Hippocampal formation (tissue), 2 donors: Measurements from ENCODE around the gene SUCLA2.
"Not testable (repeated sequence)": the region's sequence is repeated elsewhere in the genome, so short reads cannot be mapped to it uniquely, and the experiment has no call there.

Experiments used
- DNase-seq, 2 donors: peaks; one replicate each; lab custom pipeline; 2025; lab: John Stamatoyannopoulos, UW

Gene SUCLA2

GRCh38 chr13:48001114-48001881, at the start of gene SUCLA2:
Gene SUCLA2, minus strand, starts transcription at chr13:48001273. Its CDS starts 4 bp downstream, at chr13:48001269.
- DNase-seq = peak; percentile 86

DNA sequence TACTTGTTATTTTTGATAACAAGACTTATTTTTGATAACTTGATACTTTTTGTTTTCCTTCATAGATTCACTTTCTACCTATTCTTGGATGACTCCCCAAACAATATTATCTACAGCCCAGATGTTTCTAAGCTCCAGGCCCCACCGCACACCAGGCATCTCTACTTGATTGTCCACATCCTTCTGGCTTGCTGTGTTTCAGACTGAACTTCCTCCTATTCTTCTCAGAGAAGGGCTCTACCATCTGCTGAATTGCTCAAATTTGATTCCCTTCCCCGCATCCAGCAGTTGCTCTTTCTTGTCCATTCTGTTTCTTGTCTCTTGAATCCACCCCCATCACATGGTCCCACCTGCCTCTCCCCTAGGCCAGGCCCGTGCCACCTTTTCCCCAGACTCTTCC, 49.5 kb upstream of the SUCLA2 start:
- no peak for DNase-seq

DNA sequence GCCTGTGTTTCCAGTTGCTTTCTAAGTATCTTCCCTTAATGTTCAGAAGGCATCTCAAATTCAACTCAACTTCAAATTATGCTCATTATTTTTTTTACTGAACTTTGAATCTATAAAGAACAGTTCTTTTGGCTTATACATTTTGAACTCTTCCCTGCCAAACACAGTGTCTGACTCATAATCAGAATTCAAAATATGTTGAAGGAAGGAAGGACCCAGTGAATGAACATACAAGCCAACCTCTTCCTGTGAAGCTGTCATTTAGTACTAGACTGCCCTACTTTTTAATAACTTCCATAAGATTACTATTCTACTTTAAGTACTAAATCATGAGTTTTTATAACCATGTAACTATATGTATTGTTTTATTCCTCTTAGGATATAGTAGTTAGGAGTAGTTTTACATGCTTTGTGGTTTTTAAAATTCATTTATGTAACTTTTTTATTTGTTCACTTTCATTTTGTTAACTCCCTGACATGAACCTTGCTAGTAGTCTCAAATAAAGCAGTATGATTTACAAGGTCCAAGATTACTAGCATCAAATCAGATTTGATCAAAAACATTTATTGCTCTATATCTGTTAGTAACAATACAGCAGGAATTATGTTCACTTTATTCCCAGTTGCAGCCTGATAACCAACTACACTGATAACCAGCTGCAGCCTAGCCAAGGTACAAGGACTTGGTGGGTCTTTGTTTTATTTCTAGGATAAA, 42.9 kb upstream of the SUCLA2 start:
- DNase-seq = no peak

DNA sequence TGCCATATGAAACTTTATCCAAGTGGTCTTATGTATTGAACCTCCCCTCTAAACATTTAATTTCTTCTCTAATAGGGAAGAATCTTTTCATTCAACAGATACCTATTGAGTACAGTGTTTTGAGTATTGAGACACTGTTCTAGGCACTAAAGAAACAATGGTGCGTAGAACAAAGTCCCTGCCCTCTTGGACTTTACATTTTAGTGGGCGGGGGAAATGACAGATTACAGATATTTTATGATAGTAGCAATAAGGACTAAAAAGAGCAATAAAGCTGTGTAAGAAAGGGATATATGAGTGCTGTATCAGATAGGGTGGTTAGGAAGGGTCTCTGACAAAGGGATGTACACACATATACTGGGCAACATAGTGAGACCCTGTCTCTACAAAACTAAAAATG, 41.8 kb upstream of the SUCLA2 start:
- DNase-seq = no peak

GRCh38 chr13:48040896-48041295, 39.8 kb upstream of the SUCLA2 start:
- DNase-seq = no peak

GRCh38 chr13:48040049-48040448, 39.0 kb upstream of the SUCLA2 start:
- DNase-seq = no peak

- no peak for DNase-seq
These were observed 37.7 kb upstream of the SUCLA2 start for GRCh38 chr13:48038761-48039160.

- peak; percentile 87 to 90 for DNase-seq
These were observed 36.5 kb upstream of the SUCLA2 start, which contains the start of gene NUDT15 for GRCh38 chr13:48037346-48038173. Gene NUDT15, plus strand, starts transcription at chr13:48037726. Its CDS starts 21 bp downstream, at chr13:48037747.

- no peak for DNase-seq
These were observed 28.8 kb upstream of the SUCLA2 start for GRCh38 chr13:48029859-48030258.

- no peak for DNase-seq
These were observed 27.0 kb upstream of the SUCLA2 start for GRCh38 chr13:48028066-48028465.

- DNase-seq = no peak
These were observed 18.7 kb upstream of the SUCLA2 start for GRCh38 chr13:48019796-48020195.

DNA sequence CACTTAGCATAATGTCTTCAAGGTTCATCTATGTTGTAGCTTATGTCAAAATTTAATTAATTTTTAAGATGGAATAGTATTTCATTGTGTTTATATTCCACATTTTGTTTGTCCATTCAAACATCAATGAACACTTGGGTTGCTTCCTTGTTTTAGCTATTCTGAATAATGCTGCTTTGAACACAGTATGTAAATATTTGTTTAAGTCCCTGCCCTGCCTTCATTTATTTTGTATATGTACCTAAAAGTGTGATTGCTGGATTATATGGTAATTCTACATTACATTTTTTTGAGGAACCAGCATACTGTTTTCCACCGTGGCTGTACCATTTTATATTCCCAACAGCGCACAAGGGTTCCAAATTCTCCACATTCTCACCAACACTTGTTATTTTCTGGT, 17.6 kb upstream of the SUCLA2 start:
- no peak for DNase-seq

DNA sequence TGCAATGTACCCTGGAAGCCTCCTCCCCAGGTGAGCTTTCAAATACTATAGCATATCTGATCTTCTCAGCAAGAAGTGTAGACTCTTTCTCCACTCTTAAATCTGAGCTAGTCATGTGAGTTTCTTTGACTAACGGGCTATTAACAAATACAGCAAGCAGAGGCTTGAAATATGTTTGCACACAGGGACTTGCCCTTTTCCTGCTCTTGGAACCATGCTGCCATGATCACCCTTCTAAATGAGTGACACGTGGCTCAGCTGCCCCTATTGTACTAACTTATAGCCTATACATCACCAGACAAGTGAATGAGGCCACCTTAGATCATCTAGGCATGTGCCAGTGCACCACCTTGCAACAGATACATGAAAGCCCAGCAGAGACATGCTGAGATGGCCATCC, 13.3 kb upstream of the SUCLA2 start:
- no peak for DNase-seq

- no peak for DNase-seq
These were observed 11.6 kb upstream of the SUCLA2 start for GRCh38 chr13:48012668-48013067.

DNA sequence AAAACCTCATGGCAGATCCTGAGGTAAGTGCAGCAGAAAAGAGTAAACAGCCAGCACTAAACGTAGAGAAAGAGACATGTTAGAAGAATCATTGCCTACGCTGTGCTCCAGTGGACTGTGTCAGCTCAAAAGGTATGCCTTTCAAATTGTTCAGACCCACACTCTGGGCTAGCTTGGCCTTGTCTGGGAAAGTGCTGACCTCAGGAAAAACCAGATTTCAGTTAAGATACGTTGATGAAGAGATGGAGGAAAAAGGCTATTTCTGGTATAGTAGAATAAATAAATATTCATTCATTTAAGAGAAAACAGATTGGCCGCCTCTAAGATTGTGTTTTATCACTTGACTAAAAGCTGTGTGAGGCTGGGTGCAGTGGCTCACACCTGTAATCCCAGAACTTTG, 9.6 kb upstream of the SUCLA2 start:
- no peak for DNase-seq

DNA sequence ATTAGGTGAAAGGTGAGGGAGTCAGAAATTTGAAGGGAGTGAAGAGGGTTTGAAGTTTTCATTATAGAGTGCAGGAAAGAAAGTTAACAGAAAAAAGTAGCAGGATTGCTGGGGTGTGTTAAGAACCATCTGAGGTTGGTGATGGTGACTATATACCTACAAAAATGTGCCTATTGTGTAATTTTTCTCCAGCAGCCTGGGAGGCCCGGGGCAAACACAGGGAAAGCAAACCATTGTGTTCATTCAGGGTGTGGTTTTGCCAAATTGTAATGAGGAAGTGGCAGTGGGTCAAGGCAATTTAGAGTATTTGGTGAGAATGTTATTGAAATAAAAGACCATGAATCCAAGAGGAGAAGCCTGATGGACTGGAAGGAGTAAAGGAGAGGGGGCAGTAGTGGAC, 8.2 kb upstream of the SUCLA2 start:
- no peak for DNase-seq

- no peak for DNase-seq
These were observed 5.3 kb upstream of the SUCLA2 start for GRCh38 chr13:48006396-48006795.

DNA sequence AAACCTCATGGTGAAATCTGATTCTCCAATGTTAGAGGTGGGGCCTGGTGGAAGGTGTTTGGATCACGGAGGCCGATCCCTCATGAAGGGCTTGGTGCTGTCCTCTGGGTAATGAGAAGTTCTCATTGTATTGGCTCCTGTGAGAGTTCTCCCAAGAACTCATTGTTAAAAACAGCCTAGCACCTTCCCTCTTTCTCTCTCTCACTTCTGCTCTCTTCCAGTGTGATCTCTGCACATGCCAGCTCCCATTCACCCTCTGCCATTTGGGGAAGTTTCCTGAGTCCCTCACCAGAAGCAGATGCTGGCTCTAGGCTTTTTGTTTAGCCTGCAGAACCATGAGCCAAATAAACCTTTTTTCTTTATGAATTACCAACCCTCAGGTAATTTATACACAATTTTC, 3.1 kb upstream of the SUCLA2 start:
- no peak for DNase-seq

- DNase-seq = not testable (repeated sequence)
These were observed 926 bp upstream of the SUCLA2 start for GRCh38 chr13:48001999-48002398.

DNA sequence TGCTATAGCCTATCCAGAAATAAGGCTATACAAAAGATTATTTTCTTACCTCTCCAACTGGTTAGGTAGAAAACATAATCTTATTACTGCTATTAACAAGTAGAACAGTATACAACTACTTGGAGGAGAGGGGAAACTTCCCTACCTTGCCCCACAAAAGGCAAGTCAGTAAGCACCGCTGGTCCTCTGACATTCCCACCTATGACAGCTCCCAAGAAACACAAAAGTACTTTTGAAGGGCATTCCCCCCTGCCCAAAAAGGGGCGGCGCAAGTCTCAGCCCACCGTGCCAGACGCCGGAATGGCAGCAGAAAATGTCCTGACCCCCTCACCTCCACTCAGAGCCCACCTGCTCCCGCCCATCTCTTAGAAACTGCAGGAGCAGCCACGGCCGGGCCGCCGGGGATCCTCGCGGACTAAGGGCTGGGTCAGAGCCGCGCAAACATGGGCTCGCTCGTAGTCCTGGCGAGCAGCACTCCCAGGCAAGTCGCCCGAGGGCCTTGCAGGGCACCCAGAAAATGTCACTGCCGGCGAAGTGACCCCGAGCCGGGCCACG, 437 bp downstream of the SUCLA2 start:
- no peak for DNase-seq

GRCh38 chr13:47999973-48000372, 1.1 kb downstream of the SUCLA2 start:
- DNase-seq = no peak

DNA sequence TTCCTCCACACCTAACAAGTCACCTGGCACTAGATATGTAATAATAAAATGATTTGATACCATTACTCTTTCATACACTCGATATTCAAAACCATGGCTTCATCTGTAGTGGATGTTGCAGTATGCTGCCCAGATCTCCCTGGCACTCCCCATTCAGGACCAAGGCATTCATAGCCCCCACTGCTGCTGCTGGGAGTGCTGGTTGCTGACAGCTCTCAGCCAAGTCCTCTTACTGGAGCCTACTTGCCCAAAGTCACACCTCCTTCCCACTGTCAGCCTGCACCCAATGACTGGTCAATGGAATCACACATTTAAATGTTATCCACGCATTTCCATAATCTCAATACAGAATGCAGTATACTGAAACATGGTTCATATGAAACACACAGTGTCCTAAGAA, 3.7 kb downstream of the SUCLA2 start:
- no peak for DNase-seq
